Mesenchymal stem cell (in vitro differentiated cells and primary cell): Measurements from ENCODE around the gene APOBEC3A.
"Not testable (repeated sequence)": the region's sequence is repeated elsewhere in the genome, so short reads cannot be mapped to it uniquely, and the experiment has no call there.

Source experiments
- DNase-seq: peaks from one replicate; pipeline ENCODE4 v3.0.0-alpha.2; 2013
- H2AFZ ChIP-seq: one replicate; pipeline ENCODE4 v1.6.1; 2013; ENCODE audit warnings: low read depth, mild to moderate bottlenecking, control low read depth, inconsistent platforms, low read length, moderate library complexity
- H2AK5ac ChIP-seq: 2 replicates; pipeline ENCODE4 v1.6.1; 2013; ENCODE audit warnings: low read length, moderate library complexity, mild to moderate bottlenecking, inconsistent platforms; ENCODE audit not compliant: severe bottlenecking
- H2BK120ac ChIP-seq: one replicate; pipeline ENCODE4 v1.6.1; 2013; ENCODE audit warnings: low read depth, mild to moderate bottlenecking, inconsistent platforms, low read length, moderate library complexity
- H2BK12ac ChIP-seq, 2 experiments: one replicate each; pipeline ENCODE4 v1.6.1; 2013; ENCODE audit warnings: inconsistent platforms in 2 of 2, low read length in 2 of 2, mild to moderate bottlenecking in 2 of 2, moderate library complexity in 2 of 2, control low read depth in 1 of 2
- H2BK15ac ChIP-seq: one replicate; pipeline ENCODE4 v1.6.1; 2013; ENCODE audit warnings: mild to moderate bottlenecking, low read depth, inconsistent platforms; ENCODE audit not compliant: poor library complexity, severe bottlenecking
- H2BK5ac ChIP-seq: 2 replicates; pipeline ENCODE4 v1.6.1; 2013; ENCODE audit warnings: low read depth, mild to moderate bottlenecking, low read length, control low read depth, inconsistent platforms; ENCODE audit not compliant: poor library complexity, severe bottlenecking
- H3K14ac ChIP-seq, 2 experiments: one replicate each; pipeline ENCODE4 v1.6.1; 2013; ENCODE audit warnings: inconsistent platforms in 2 of 2, low read length in 2 of 2, control low read depth in 1 of 2, mild to moderate bottlenecking in 1 of 2, moderate library complexity in 1 of 2
- H3K18ac ChIP-seq, 2 experiments: one replicate each; pipeline ENCODE4 v1.6.1; 2013; ENCODE audit warnings: inconsistent platforms in 2 of 2, low read length in 2 of 2, control low read depth in 1 of 2, low read depth in 1 of 2, mild to moderate bottlenecking in 1 of 2
- H3K23ac ChIP-seq, 2 experiments: one replicate each; pipeline ENCODE4 v1.6.1; 2013; ENCODE audit warnings: inconsistent platforms in 2 of 2, low read length in 2 of 2, mild to moderate bottlenecking in 2 of 2, moderate library complexity in 2 of 2, control low read depth in 1 of 2
- H3K27ac ChIP-seq: 2 replicates; pipeline ENCODE4 v1.5.1; 2013; ENCODE audit warnings: mild to moderate bottlenecking, moderate library complexity, low read length, control low read depth, inconsistent platforms; ENCODE audit not compliant: poor library complexity, severe bottlenecking
- H3K27me3 ChIP-seq, 2 experiments: 2 replicates each; pipeline versions ENCODE4 v1.6.1 to v1.7.0; 2013; ENCODE audit warnings: low read length in 2 of 2, mild to moderate bottlenecking in 2 of 2, moderate library complexity in 2 of 2, control low read depth in 1 of 2, inconsistent platforms in 1 of 2; ENCODE audit not compliant: control insufficient read depth in 1 of 2, insufficient read depth in 1 of 2
- H3K36me3 ChIP-seq, 2 experiments: 2 replicates each; pipeline versions ENCODE4 v1.6.1 to v1.7.0; 2013; ENCODE audit warnings: low read length in 2 of 2, control low read depth in 1 of 2, inconsistent platforms in 1 of 2, low read depth in 1 of 2, mild to moderate bottlenecking in 1 of 2; ENCODE audit not compliant: insufficient read depth in 2 of 2, control insufficient read depth in 1 of 2
- H3K4ac ChIP-seq, 2 experiments: one replicate each; pipeline ENCODE4 v1.6.1; 2013; ENCODE audit warnings: inconsistent platforms in 2 of 2, low read length in 2 of 2, mild to moderate bottlenecking in 2 of 2, moderate library complexity in 2 of 2, control low read depth in 1 of 2, low read depth in 1 of 2
- H3K4me1 ChIP-seq: 2 replicates; pipeline ENCODE4 v1.6.1; 2013; ENCODE audit warnings: low read depth, low read length, control low read depth; ENCODE audit not compliant: control insufficient read depth, insufficient read depth
- H3K4me2 ChIP-seq: 2 replicates; pipeline ENCODE4 v1.6.1; 2013; ENCODE audit warnings: low read length, mild to moderate bottlenecking, inconsistent platforms; ENCODE audit not compliant: poor library complexity, severe bottlenecking
- H3K4me3 ChIP-seq, 2 experiments: 2 replicates each; pipeline versions ENCODE4 v1.5.1 to v1.7.0; 2013; ENCODE audit warnings: low read length in 2 of 2, mild to moderate bottlenecking in 2 of 2, control low read depth in 1 of 2, low read depth in 1 of 2; ENCODE audit not compliant: insufficient read depth in 1 of 2
- H3K79me1 ChIP-seq: replicated peaks from 2 replicates; pipeline ENCODE4 v1.6.1; 2013; ENCODE audit warnings: mild to moderate bottlenecking, control low read depth, low read length, inconsistent platforms; ENCODE audit not compliant: poor library complexity, severe bottlenecking
- H3K9ac ChIP-seq: 2 replicates; pipeline ENCODE4 v1.7.0; 2013; ENCODE audit warnings: mild to moderate bottlenecking, low read length, moderate library complexity
- H3K9me3 ChIP-seq: 2 replicates; pipeline ENCODE4 v1.7.0; 2013; ENCODE audit warnings: mild to moderate bottlenecking, low read length; ENCODE audit not compliant: control insufficient read depth
- H4K8ac ChIP-seq: one replicate; pipeline ENCODE4 v1.6.1; 2013; ENCODE audit warnings: inconsistent platforms, mild to moderate bottlenecking, low read length, moderate library complexity
- H4K91ac ChIP-seq: one replicate; pipeline ENCODE4 v1.6.1; 2013; ENCODE audit warnings: mild to moderate bottlenecking, low read length, inconsistent platforms
- WGBS: methylation state at CpG from one replicate; pipeline ENCODE4 v1.1.7; 2013; ENCODE audit warnings: mixed read lengths; 5-methylcytosine and 5-hydroxymethylcytosine counted together

The APOBEC3A gene

GRCh38 chr22:38974170-38974825 is 16.9 kb downstream of the APOBEC3A start:
- Histone ChIP-seq H2BK12ac (no peak overlapping the region), H3K27ac (no peak overlapping the region), H3K4ac (no peak overlapping the region), H2AFZ (no peak overlapping the region), H3K79me1 (no peaks in the 10 kb centered on the region), H3K14ac (no peak overlapping the region), H3K4me3 (no peak overlapping the region), H3K9ac (no peak overlapping the region), H2AK5ac (no peak overlapping the region), H2BK15ac (no peak overlapping the region), H4K91ac (no peak overlapping the region), H2BK120ac (no peak overlapping the region), H3K4me2 (no peak overlapping the region), H2BK5ac (no peak overlapping the region), H4K8ac (no peak overlapping the region), H3K23ac (no peak overlapping the region), H3K9me3 (peaks cover 11% of the 10 kb centered on the region), H3K18ac (no peak overlapping the region), H3K27me3 (peaks cover 11 to 41% of the 10 kb centered on the region in 2 experiments), H3K4me1 (no peaks in the 10 kb centered on the region), H3K36me3 (no peaks in the 10 kb centered on the region)
- no peak for DNase-seq
- WGBS: 91% methylated on average over 18 of the region's 18 CpGs

GRCh38 chr22:38974826-38975175 is 17.4 kb downstream of the APOBEC3A start:
- no peak for DNase-seq
- H3K9ac ChIP-seq: no peak overlapping the region
- H2AFZ ChIP-seq: no peak overlapping the region
- H3K4me3 ChIP-seq: no peak overlapping the region
- no peaks in the 10 kb centered on the region for H3K36me3 ChIP-seq
- no peak overlapping the region for H3K23ac ChIP-seq
- H3K4ac ChIP-seq: no peak overlapping the region
- H3K79me1 ChIP-seq: no peaks in the 10 kb centered on the region
- no peak overlapping the region for H4K8ac ChIP-seq
- peaks cover 11% of the 10 kb centered on the region for H3K9me3 ChIP-seq
- H2AK5ac ChIP-seq: no peak overlapping the region
- H2BK15ac ChIP-seq: no peak overlapping the region
- no peak overlapping the region for H2BK5ac ChIP-seq
- H3K18ac ChIP-seq: no peak overlapping the region
- WGBS: 94% methylated on average over 7 of the region's 7 CpGs
- no peak overlapping the region for H2BK12ac ChIP-seq
- H3K14ac ChIP-seq: no peak overlapping the region
- H3K27ac ChIP-seq: no peak overlapping the region
- no peak overlapping the region for H4K91ac ChIP-seq
- no peak overlapping the region for H3K4me2 ChIP-seq
- H3K4me1 ChIP-seq: no peaks in the 10 kb centered on the region
- peaks cover 7 to 37% of the 10 kb centered on the region in 2 experiments for H3K27me3 ChIP-seq
- H2BK120ac ChIP-seq: no peak overlapping the region

GRCh38 chr22:38977289-38977688 is 19.9 kb downstream of the APOBEC3A start:
- not testable (repeated sequence) for H3K4me1 ChIP-seq, H3K4ac ChIP-seq, H2BK120ac ChIP-seq, H3K23ac ChIP-seq, H3K4me3 ChIP-seq, H3K18ac ChIP-seq, H2AK5ac ChIP-seq, H3K27ac ChIP-seq, H2BK15ac ChIP-seq, DNase-seq, H2BK12ac ChIP-seq, H3K14ac ChIP-seq, H4K91ac ChIP-seq, H2AFZ ChIP-seq, H3K36me3 ChIP-seq, H3K9ac ChIP-seq, H3K79me1 ChIP-seq, H4K8ac ChIP-seq, H2BK5ac ChIP-seq, H3K4me2 ChIP-seq
- H3K9me3 ChIP-seq: peaks cover 11% of the 10 kb centered on the region
- WGBS: 97% methylated on average over 3 of the region's 4 CpGs
- H3K27me3 ChIP-seq: peaks cover 0 to 19% of the 10 kb centered on the region in 2 experiments

- H2BK15ac ChIP-seq, H4K91ac ChIP-seq, H3K27ac ChIP-seq, H2BK5ac ChIP-seq, H3K4me2 ChIP-seq, H2BK120ac ChIP-seq, H2BK12ac ChIP-seq, H3K4ac ChIP-seq, H3K4me3 ChIP-seq, H3K36me3 ChIP-seq, H2AFZ ChIP-seq, H4K8ac ChIP-seq, H3K14ac ChIP-seq, DNase-seq, H3K27me3 ChIP-seq, H3K9ac ChIP-seq, H3K9me3 ChIP-seq, H3K79me1 ChIP-seq, H3K23ac ChIP-seq, H2AK5ac ChIP-seq, H3K18ac ChIP-seq: not testable (repeated sequence)
- WGBS: 86% methylated on average over 9 of the region's 10 CpGs
- H3K4me1 ChIP-seq: peaks cover 16% of the 10 kb centered on the region
Observed at GRCh38 chr22:38980587-38980986, 23.2 kb downstream of the APOBEC3A start.
